ENCODE results near the gene GALK2.

The GALK2 gene

GRCh38 chr15:49361370-49361769, 191.3 kb downstream of the GALK2 start:
- DNase-seq (ENCODE audit: low read depth) = no peak
- H3K4me3 ChIP-seq (replicated peaks; ENCODE audit: low read depth, low read length) = no peak overlapping the region
- TF ChIP-seq CTCF (IDR thresholded peaks at IDR 0.05; ENCODE audit: low read length, missing control alignments) = no peak

GRCh38 chr15:49366496-49366895, 196.4 kb downstream of the GALK2 start:
- DNase-seq (ENCODE audit: low read depth) = no peak
- TF ChIP-seq CTCF (IDR thresholded peaks at IDR 0.05; ENCODE audit: low read length, missing control alignments) = no peak
- H3K4me3 ChIP-seq (replicated peaks; ENCODE audit: low read depth, low read length) = no peak overlapping the region

GRCh38 chr15:49370782-49371181, 200.7 kb downstream of the GALK2 start:
- peak; percentile 66 for DNase-seq (ENCODE audit: low read depth)
- H3K4me3 ChIP-seq (replicated peaks; ENCODE audit: low read depth, low read length) = no peak overlapping the region
- peak; percentile 45 for TF ChIP-seq CTCF (IDR thresholded peaks at IDR 0.05; ENCODE audit: low read length, missing control alignments)

- TF ChIP-seq CTCF (IDR thresholded peaks at IDR 0.05; ENCODE audit: low read length, missing control alignments) = no peak
- no peak overlapping the region for H3K4me3 ChIP-seq (replicated peaks; ENCODE audit: low read depth, low read length)
- no peak for DNase-seq (ENCODE audit: low read depth)
These were observed 202.3 kb downstream of the GALK2 start for GRCh38 chr15:49372366-49372765.

- TF ChIP-seq CTCF (IDR thresholded peaks at IDR 0.05; ENCODE audit: low read length, missing control alignments) = no peak
- no peak overlapping the region for H3K4me3 ChIP-seq (replicated peaks; ENCODE audit: low read depth, low read length)
- no peak for DNase-seq (ENCODE audit: low read depth)
These were observed 209.9 kb downstream of the GALK2 start for GRCh38 chr15:49379996-49380395.

GRCh38 chr15:49380912-49381311, 210.9 kb downstream of the GALK2 start:
- no peak for DNase-seq (ENCODE audit: low read depth)
- no peak for TF ChIP-seq CTCF (IDR thresholded peaks at IDR 0.05; ENCODE audit: low read length, missing control alignments)
- no peak overlapping the region for H3K4me3 ChIP-seq (replicated peaks; ENCODE audit: low read depth, low read length)

All from fibroblast of pulmonary artery (primary cell).